HL-60 (cell line): Measurements from ENCODE around the gene ANGPT4.

ENCODE experiments used
- CTCF ChIP-seq: IDR thresholded peaks from one replicate; pipeline ENCODE4 v1.5.1; 2011; ENCODE audit warnings: low read length, control low read depth, inconsistent platforms; ENCODE audit not compliant: insufficient read depth
- SPI1 ChIP-seq: IDR thresholded peaks from 2 replicates; pipeline ENCODE4 v1.6.1; 2012; ENCODE audit warnings: low read depth, mild to moderate bottlenecking, borderline replicate concordance

- TF ChIP-seq CTCF (no peak), SPI1 (no peak)
Measured at GRCh38 chr20:959996-960615, 44.0 kb upstream of the ANGPT4 start.
